Stimulated activated naive B cell treated with anti-CD40 and anti-IgM and Interleukin-4, amounts not matched to agents 10 μg/mL and 1 μg/mL and 100 μg/mL, for 72 hours (primary cell): Measurements from ENCODE around the gene FXR1.
"Not testable (repeated sequence)": the region's sequence is repeated elsewhere in the genome, so short reads cannot be mapped to it uniquely, and the experiment has no call there.

Source experiments
- ATAC-seq, 2 donors: fragments of 150-1000 bp; cut with Tn5 transposase; replicated peaks; 2 replicates each; pipeline ENCODE4 v1.10.0; 2021; ENCODE audit warnings: moderate library complexity in 1 of 2
- DNase-seq: peaks from one replicate; pipeline ENCODE4 v3.0.0; 2021
- H3K27ac Mint-ChIP-seq: one replicate; pipeline ENCODE4 v1.8.0; 2022; ENCODE audit warnings: mild to moderate bottlenecking, mixed read lengths
- H3K27me3 Mint-ChIP-seq, 2 donors: one replicate each; pipeline ENCODE4 v1.8.0; 2022; ENCODE audit warnings: mixed read lengths in 2 of 2
- H3K36me3 Mint-ChIP-seq, 2 donors: one replicate each; pipeline ENCODE4 v1.8.0; 2022; ENCODE audit warnings: mixed read lengths in 2 of 2, mild to moderate bottlenecking in 1 of 2
- H3K4me1 Mint-ChIP-seq, 2 donors: one replicate each; pipeline ENCODE4 v1.8.0; 2022; ENCODE audit warnings: mixed read lengths in 2 of 2, mild to moderate bottlenecking in 1 of 2
- H3K4me3 Mint-ChIP-seq, 2 donors: one replicate each; pipeline ENCODE4 v1.8.0; 2022; ENCODE audit warnings: mild to moderate bottlenecking in 2 of 2, mixed read lengths in 2 of 2, moderate library complexity in 1 of 2
- H3K9me3 Mint-ChIP-seq, 2 donors: one replicate each; pipeline ENCODE4 v1.8.0; 2022; ENCODE audit warnings: mixed read lengths in 2 of 2, mild to moderate bottlenecking in 1 of 2

The FXR1 gene

GRCh38 chr3:180962530-180962929 lies 50.1 kb downstream of the FXR1 start:
- DNase-seq (no peak), ATAC-seq (no peak)
- no peaks in the 10 kb centered on the region for H3K27me3 Mint-ChIP-seq
- H3K9me3 Mint-ChIP-seq, result peaks cover 0 to 2% of the 10 kb centered on the region in 2 donors
- H3K36me3 Mint-ChIP-seq, result peaks cover 24 to 47% of the 10 kb centered on the region in 2 donors
- H3K4me3 Mint-ChIP-seq, result no peak overlapping the region
- no peak overlapping the region for H3K27ac Mint-ChIP-seq
- H3K4me1 Mint-ChIP-seq, result peaks cover 5 to 11% of the 10 kb centered on the region in 2 donors

GRCh38 chr3:180970931-180971330 lies 58.5 kb downstream of the FXR1 start:
- ATAC-seq (no peak), DNase-seq (no peak)
- Mint-ChIP-seq H3K27me3 (no peaks in the 10 kb centered on the region), H3K9me3 (no peaks in the 10 kb centered on the region), H3K4me1 (peaks cover 0 to 4% of the 10 kb centered on the region in 2 donors), H3K36me3 (peaks cover 16 to 30% of the 10 kb centered on the region in 2 donors), H3K27ac (no peak overlapping the region), H3K4me3 (no peak overlapping the region)

- no peak overlapping the region for H3K4me3 Mint-ChIP-seq
- H3K36me3 Mint-ChIP-seq, result peaks cover 9 to 26% of the 10 kb centered on the region in 2 donors
- H3K4me1 Mint-ChIP-seq, result peaks cover 0 to 4% of the 10 kb centered on the region in 2 donors
- no peak overlapping the region for H3K27ac Mint-ChIP-seq
- no peak for DNase-seq
- no peaks in the 10 kb centered on the region for H3K27me3 Mint-ChIP-seq
- ATAC-seq, result no peak
- no peaks in the 10 kb centered on the region for H3K9me3 Mint-ChIP-seq
These were observed 61.1 kb downstream of the FXR1 start for GRCh38 chr3:180973543-180973942.

- no peak overlapping the region for H3K27ac Mint-ChIP-seq
- no peaks in the 10 kb centered on the region for H3K27me3 Mint-ChIP-seq
These were observed 61.8 kb downstream of the FXR1 start for GRCh38 chr3:180974286-180974685.

GRCh38 chr3:180977498-180977897 lies 65.0 kb downstream of the FXR1 start:
- H3K36me3 Mint-ChIP-seq, result peaks cover 7 to 21% of the 10 kb centered on the region in 2 donors
- DNase-seq, result no peak
- H3K27me3 Mint-ChIP-seq, result no peaks in the 10 kb centered on the region
- no peaks in the 10 kb centered on the region for H3K9me3 Mint-ChIP-seq
- H3K4me3 Mint-ChIP-seq, result no peak overlapping the region
- H3K4me1 Mint-ChIP-seq, result peaks cover 0 to 4% of the 10 kb centered on the region in 2 donors
- H3K27ac Mint-ChIP-seq, result no peak overlapping the region
- no peak for ATAC-seq

More at GRCh38 chr3:180974286-180974685, 61.8 kb downstream of the FXR1 start:
- Mint-ChIP-seq H3K4me1 (peaks cover 0 to 4% of the 10 kb centered on the region in 2 donors), H3K36me3 (peaks cover 8 to 25% of the 10 kb centered on the region in 2 donors), H3K9me3 (no peaks in the 10 kb centered on the region), H3K4me3 (no peak overlapping the region)
- DNase-seq, result no peak
- ATAC-seq, result no peak

GRCh38 chr3:180979961-180980360 lies 67.5 kb downstream of the FXR1 start:
- H3K9me3 Mint-ChIP-seq, result no peaks in the 10 kb centered on the region
- no peak overlapping the region for H3K27ac Mint-ChIP-seq
- ATAC-seq, result no peak
- H3K27me3 Mint-ChIP-seq, result no peaks in the 10 kb centered on the region
- no peaks in the 10 kb centered on the region for H3K4me1 Mint-ChIP-seq
- H3K36me3 Mint-ChIP-seq, result peaks cover 5 to 15% of the 10 kb centered on the region in 2 donors
- DNase-seq, result no peak
- H3K4me3 Mint-ChIP-seq, result no peak overlapping the region

- no peaks in the 10 kb centered on the region for H3K27me3 Mint-ChIP-seq
- no peak overlapping the region for H3K4me3 Mint-ChIP-seq
- ATAC-seq (no peak), DNase-seq (no peak)
- no peaks in the 10 kb centered on the region for H3K4me1 Mint-ChIP-seq
- H3K36me3 Mint-ChIP-seq, result peaks cover 5 to 15% of the 10 kb centered on the region in 2 donors
- H3K9me3 Mint-ChIP-seq, result no peaks in the 10 kb centered on the region
- peak overlapping the region; percentile 28 for H3K27ac Mint-ChIP-seq
These were observed 68.1 kb downstream of the FXR1 start for GRCh38 chr3:180980611-180981010.

GRCh38 chr3:180981912-180982311 lies 69.4 kb downstream of the FXR1 start:
- H3K4me1 Mint-ChIP-seq, result no peaks in the 10 kb centered on the region
- H3K9me3 Mint-ChIP-seq, result no peaks in the 10 kb centered on the region
- no peaks in the 10 kb centered on the region for H3K27me3 Mint-ChIP-seq
- ATAC-seq (no peak), DNase-seq (no peak)
- no peak overlapping the region for H3K4me3 Mint-ChIP-seq
- H3K36me3 Mint-ChIP-seq, result peaks cover 11 to 14% of the 10 kb centered on the region in 2 donors
- H3K27ac Mint-ChIP-seq, result no peak overlapping the region

GRCh38 chr3:180983136-180983535 lies 70.7 kb downstream of the FXR1 start:
- no peaks in the 10 kb centered on the region for H3K9me3 Mint-ChIP-seq
- no peak for DNase-seq
- H3K27ac Mint-ChIP-seq, result no peak overlapping the region
- no peak for ATAC-seq
- no peak overlapping the region for H3K4me3 Mint-ChIP-seq
- peaks cover 11 to 17% of the 10 kb centered on the region in 2 donors for H3K36me3 Mint-ChIP-seq
- no peaks in the 10 kb centered on the region for H3K27me3 Mint-ChIP-seq
- H3K4me1 Mint-ChIP-seq, result peaks cover 2 to 10% of the 10 kb centered on the region in 2 donors

GRCh38 chr3:180986366-180986765 lies 73.9 kb downstream of the FXR1 start:
- Mint-ChIP-seq H3K36me3 (peaks cover 8 to 13% of the 10 kb centered on the region in 2 donors), H3K4me1 (peaks cover 5 to 20% of the 10 kb centered on the region in 2 donors)
- H3K27me3 Mint-ChIP-seq, ATAC-seq, H3K4me3 Mint-ChIP-seq, H3K27ac Mint-ChIP-seq, H3K9me3 Mint-ChIP-seq, DNase-seq: not testable (repeated sequence)

GRCh38 chr3:180987344-180987743 lies 74.9 kb downstream of the FXR1 start:
- H3K9me3 Mint-ChIP-seq, result no peaks in the 10 kb centered on the region
- ATAC-seq, result no peak
- no peak overlapping the region for H3K27ac Mint-ChIP-seq
- no peak overlapping the region for H3K4me3 Mint-ChIP-seq
- DNase-seq, result no peak
- peaks cover 5 to 20% of the 10 kb centered on the region in 2 donors for H3K4me1 Mint-ChIP-seq
- H3K36me3 Mint-ChIP-seq, result peaks cover 8 to 13% of the 10 kb centered on the region in 2 donors
- H3K27me3 Mint-ChIP-seq, result no peaks in the 10 kb centered on the region

GRCh38 chr3:180989291-180990163 lies 77.1 kb downstream of the FXR1 start, which contains the start of gene DNAJC19:
Gene DNAJC19, minus strand, starts transcription at chr3:180989736. Its CDS starts 134 bp downstream, at chr3:180989602.
- Mint-ChIP-seq H3K27ac (peak within 1 kb of the TSS; percentile 94), H3K27me3 (peaks cover 10 to 13% of the 10 kb centered on the region in 2 donors), H3K9me3 (no peaks in the 10 kb centered on the region), H3K36me3 (peaks cover 6 to 10% of the 10 kb centered on the region in 2 donors), H3K4me3 (peak within 1 kb of the TSS; percentile 97 to 98), H3K4me1 (peaks cover 5 to 20% of the 10 kb centered on the region in 2 donors)
- ATAC-seq, result peak; percentile 94 to 98
- peak; percentile 91 for DNase-seq

- Mint-ChIP-seq H3K4me1 (peaks cover 5 to 20% of the 10 kb centered on the region in 2 donors), H3K27ac (no peak overlapping the region), H3K36me3 (peaks cover 6 to 10% of the 10 kb centered on the region in 2 donors), H3K27me3 (peaks cover 10 to 13% of the 10 kb centered on the region in 2 donors), H3K4me3 (peak overlapping the region; percentile 97 to 98), H3K9me3 (no peaks in the 10 kb centered on the region)
- DNase-seq, result no peak
- no peak for ATAC-seq
These were observed 78.0 kb downstream of the FXR1 start for GRCh38 chr3:180990505-180990904.

GRCh38 chr3:180996415-180996932 lies 84.0 kb downstream of the FXR1 start:
- Mint-ChIP-seq H3K9me3 (peaks cover 8 to 9% of the 10 kb centered on the region in 2 donors), H3K27ac (no peak overlapping the region), H3K4me1 (no peaks in the 10 kb centered on the region), H3K36me3 (peaks cover 6 to 8% of the 10 kb centered on the region in 2 donors), H3K4me3 (no peak overlapping the region), H3K27me3 (peaks cover 29 to 55% of the 10 kb centered on the region in 2 donors)
- ATAC-seq (no peak), DNase-seq (no peak)
